GM15510 (cell line): ENCODE results near the gene CHN2.

Experiments
- POLR2A ChIP-seq: IDR thresholded peaks from 3 replicates; pipeline ENCODE4 v1.6.1; 2011; ENCODE audit warnings: borderline replicate concordance; ENCODE audit not compliant: insufficient read length; ENCODE audit errors: extremely low read depth

CHN2 gene

DNA sequence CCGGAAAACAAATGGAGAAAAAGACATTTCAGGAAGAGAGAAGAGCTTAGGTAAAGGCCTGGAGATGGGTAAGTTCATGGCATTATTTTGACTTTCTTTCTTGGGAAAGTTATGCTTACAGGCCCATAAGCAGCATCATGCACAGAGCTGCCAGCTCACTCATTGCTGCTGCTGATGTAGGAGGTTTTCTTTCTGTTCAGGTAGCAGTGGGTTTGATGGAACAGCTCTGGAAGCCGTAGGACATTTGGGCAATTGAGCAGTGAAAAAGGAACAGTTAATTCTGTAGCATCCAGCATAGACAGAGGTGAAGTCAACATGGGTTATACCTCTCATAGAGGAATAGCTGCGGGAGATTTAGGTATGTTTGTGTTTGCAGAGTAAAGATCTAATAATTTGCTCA lies 3.3 kb downstream of the CHN2 start:
- TF ChIP-seq POLR2A, result no peak

DNA sequence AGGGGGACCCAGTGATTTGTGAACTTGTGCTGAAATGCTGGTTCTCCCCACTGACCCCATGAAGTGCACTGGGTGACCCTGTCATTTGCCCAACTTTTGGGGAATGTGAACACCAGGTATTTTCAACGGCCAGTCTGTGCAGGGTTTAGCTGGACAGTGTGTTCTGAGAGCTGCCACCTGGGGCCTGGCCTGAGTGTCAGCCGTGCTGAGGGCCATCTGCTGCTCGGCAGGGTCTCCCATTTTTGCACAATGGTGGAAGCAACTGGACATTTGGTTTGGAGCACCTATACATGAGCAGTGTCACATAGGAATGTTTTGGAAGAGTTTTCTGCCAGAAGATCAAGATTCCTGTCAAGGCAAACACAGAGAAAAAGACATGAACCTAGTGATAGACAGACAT lies 5.2 kb downstream of the CHN2 start:
- TF ChIP-seq POLR2A, result no peak

DNA sequence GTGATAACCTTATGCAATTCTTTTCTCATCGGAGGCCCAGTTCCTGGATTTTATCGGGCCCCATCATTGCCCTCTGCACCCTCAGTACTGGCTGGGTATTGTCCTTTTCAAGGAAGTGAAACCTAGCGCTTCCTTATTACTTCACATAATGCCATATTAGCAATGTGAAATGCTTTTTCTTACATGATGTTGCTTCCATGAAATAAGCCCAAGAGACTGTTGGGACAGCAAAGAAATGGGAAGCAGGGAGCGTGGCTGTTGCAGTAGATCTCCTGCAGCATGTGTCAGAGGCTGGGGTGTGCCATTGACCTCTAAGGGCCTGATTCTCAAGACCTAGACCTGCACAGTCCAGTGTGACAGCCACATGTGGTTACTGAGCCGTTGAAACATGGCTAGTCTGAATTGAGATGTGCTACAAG lies 8.1 kb downstream of the CHN2 start:
- TF ChIP-seq POLR2A, result no peak

DNA sequence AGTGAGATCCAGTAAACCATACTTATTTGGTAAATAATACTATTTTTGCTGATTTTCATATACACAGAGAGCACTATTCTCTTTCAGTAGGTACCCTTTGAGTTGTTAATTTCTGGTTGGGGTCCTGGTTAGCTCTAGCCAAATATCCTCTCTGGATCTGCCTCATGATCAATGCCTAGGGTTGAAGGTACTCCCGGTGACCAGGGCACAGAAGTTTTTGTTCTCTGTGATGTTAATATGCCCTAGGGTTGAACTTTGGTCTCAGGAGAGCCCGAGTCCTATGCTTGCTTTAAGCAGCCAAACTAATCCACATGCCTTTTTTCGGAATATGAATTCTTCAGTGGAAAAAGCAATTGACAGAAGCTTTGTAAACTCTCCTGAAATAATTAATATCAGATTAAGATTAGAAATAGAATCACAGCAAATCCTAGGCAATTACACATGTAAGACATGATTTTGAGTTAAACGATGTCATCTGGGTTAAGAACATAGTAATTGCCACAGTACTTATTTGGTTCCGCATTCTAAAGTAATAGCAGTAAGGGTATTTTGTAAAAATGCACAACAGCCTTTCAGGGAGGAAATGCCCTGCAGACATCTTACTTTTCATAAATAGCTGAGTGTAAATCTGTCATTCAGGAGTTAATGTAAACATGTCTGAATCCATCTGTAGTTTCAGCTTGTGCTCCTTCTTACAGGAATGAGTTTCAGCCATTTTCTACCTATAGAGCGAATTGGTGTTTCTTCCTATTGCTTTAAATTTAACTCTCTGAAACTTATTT lies 10.1 kb downstream of the CHN2 start:
- no peak for TF ChIP-seq POLR2A

DNA sequence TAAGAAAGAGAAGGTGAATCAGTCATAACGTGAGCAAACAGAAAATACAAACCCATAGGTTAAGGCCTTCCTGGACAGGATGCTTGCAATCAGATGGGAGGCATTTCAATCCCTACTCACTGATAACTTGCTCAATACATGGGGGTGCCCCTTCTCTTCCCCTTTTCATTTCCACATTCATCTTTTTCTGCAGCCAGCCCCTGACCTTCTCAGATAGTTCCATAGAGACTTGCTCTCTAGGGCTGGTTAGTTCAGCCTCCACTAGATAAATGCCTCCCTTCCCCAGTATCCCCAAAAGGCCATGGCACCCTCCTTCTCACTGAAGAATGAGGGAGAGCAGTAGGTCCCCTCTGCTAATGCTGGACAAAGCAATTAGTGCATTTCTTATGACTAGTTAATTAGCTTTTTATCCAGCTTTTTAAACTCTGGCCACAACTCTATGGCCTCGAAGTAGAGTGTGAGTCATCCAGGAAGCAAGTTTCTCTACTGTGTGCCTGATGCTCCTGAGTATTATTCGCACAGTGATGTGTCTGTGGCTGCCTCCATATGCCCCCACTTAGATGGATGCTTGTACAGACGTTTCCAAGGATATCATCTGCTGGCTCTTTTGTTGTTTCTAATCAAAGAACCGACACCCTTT lies 12.7 kb downstream of the CHN2 start:
- no peak for TF ChIP-seq POLR2A

DNA sequence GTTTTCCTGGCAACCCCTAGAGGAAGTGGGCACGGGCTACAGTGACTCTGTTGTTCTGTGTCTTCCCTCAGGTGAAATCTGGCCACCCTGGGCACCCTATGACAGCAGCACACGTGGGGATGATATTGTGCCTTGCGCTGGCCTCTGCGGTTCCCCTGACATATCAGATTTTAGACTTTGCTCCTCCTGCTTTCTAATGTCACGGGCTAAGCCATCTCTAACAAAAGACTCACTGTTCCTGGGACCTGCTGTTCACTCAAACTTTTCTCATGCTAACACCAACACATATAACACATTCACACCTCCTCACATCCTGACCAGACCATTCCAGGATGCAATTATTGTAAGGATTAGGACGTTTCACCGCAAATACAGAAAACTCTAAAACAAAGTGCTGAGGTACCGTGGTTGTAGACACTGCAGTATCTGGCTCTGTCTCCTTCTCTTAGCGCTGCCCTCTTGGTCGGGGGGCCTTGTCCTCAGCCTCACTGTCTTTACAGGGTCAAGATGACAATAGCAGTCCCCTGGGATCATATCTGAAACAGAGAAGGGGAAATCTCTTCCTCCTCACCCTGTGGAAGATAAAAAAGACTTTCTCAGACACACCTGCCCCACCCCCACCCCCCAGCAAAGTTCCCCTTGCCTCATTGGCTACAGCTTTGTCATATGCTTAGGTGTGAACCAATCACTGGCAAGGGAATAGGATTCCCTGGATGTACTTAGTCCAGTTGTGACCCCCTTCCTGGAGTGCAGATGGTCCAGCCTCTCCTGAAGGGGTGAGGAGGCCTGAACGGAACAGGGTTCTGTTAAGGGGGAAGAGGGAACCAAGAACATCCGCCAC lies 14.1 kb downstream of the CHN2 start:
- TF ChIP-seq POLR2A, result no peak

- no peak for TF ChIP-seq POLR2A
These were observed 15.2 kb downstream of the CHN2 start for GRCh38 chr7:29209745-29210144.

DNA sequence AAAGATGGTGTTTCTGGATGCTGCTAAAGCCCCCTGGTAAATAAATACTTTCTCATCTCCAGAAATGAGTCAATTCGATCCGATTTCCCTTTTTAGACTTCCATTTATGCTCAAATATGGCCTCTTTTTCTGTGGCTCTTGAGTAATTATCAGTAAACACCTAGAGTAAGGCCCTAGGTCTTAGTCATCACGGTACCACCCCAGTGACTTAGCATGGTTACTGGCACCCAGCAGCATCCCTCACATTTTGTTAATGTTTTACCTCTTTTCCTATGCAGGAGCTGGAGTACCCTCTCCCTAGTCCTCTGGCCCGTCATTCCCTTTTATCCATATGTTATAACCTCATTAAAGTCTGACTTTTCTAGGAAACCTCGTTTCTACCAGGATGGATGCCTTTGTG lies 19.5 kb downstream of the CHN2 start:
- TF ChIP-seq POLR2A, result no peak

DNA sequence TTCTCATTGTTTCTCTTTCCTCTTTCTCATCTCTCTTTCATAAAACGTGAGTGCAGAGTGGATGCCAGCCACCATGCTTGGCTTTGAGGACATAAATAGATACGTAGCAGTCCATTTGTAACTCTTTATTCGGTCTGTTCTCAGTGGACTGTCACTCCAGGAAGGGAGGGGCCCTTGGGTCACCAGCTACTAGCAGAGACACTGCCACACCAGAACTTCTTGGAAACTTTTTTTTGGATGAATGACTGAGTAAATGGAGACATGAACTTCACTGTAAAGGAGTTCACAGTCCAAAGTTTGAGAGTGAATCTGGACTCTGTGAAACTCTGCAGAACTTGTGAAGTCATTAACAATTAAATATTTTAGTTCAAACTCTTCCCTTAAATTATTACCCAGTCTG lies 20.2 kb downstream of the CHN2 start:
- no peak for TF ChIP-seq POLR2A

DNA sequence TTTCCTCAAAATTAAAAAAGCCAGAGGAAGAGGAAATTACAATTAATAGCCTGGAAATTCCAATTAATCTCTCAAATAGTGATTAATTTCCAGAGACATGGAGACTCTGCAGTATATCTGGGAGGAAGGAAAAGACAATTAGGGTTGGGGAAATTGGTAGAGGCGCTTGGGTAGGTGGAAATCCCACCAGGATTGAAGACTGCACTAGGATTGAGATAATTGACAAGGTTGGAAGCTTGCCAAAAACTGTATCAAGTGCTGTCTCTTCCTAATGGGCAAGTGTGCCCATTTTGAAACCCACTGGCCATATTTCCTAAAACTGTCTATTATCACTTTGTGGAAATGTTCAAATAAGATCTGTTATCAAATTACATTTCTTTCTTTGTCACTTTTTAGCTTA lies 21.6 kb downstream of the CHN2 start:
- TF ChIP-seq POLR2A, result no peak

DNA sequence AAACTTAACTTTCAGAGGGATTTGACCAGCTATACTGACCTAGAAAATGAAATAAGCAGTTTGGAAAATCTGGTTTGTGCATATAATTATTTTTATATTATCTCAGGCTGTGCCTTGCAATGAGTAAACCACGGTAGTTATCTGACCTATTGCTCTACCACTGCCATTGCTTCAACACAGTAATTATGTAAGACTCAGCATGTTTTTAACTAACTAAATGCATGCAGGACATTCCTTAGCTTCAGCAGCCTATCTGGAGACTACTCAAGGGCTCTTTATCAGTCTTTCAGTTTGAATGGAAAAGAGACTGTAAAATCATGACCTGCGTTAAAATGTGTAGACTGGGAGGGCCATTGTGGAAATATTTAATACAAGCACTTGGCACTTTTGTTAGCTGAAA lies 22.5 kb downstream of the CHN2 start:
- TF ChIP-seq POLR2A, result no peak

DNA sequence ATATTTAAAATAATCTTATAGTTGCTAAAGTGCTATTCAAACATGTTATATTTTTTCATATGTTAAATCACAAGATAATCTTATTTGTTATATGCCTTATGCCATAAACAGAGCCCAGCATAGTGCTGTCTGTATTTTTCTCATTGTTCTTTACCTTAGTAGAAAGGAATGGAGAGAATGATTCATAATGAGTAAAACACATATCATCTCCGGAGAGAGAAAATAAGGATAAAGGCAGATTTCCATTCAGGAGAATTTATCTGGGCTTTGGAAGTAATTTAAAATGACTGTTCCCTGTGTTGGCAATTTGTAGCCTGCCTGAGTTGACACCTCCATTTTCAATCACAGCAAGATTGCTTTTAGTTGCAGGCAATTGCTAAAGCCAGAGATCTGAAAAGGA lies 30.2 kb downstream of the CHN2 start:
- no peak for TF ChIP-seq POLR2A

- no peak for TF ChIP-seq POLR2A
These were observed 33.9 kb downstream of the CHN2 start for GRCh38 chr7:29228289-29229011.

GRCh38 chr7:29229066-29229465 lies 34.5 kb downstream of the CHN2 start:
- TF ChIP-seq POLR2A, result no peak

DNA sequence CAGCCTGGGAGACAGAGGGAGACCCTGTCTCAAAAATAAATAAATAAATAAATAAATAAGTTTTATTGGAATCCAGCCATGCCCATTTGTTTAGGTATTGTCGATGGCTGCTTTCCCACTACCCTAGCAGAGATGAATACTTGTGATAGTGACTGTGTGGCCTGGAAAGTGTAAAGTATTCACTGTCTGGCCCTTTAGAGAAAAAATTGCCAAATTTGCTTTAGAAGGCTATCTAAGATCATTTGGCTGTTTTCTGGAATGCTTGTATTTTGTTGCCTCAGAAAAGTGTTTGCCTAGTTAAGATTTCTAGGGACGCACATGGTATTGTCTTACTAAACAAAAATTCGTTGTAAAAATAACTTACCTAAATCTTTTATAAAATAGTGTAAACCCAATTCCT lies 35.4 kb downstream of the CHN2 start:
- TF ChIP-seq POLR2A, result no peak
